ENCODE results near the gene TERT.

Gene TERT

GRCh38 chr5:1226839-1227581 is 67.9 kb downstream of the TERT start:
- no peak overlapping the region for H3K27ac ChIP-seq (ENCODE audit: extremely low read depth, low read depth, low read length)
- H3K4me3 ChIP-seq (ENCODE audit: low read depth, low read length): no peak overlapping the region
- ChIA-PET POLR2A (interaction anchor here (0.7 to 1.0 kb wide), 2 partner anchors 8 to 121 kb away, joined by 3 to 4 read pairs; no protein-coding TSS in a partner anchor), CTCF (interaction anchor here (0.6 kb wide), 1 partner anchor 482 kb away, joined by 3 read pairs; no protein-coding TSS in a partner anchor)
- 0 out of 2 replicates have a peak, but pooled peaks cover 2% of the 10 kb centered on the region for H3K4me1 ChIP-seq (ENCODE audit: control insufficient read depth, insufficient read depth, low read length)
- no peaks in the 10 kb centered on the region for H3K36me3 ChIP-seq (ENCODE audit: control insufficient read depth in 2 of 2, insufficient read depth in 1 of 2, low read length in 2 of 2)
- TF ChIP-seq GLIS1 (tag by site-specific recombination; IDR thresholded peaks at IDR 0.05): peak; percentile 47
- TF ChIP-seq GFI1B (tag by site-specific recombination; IDR thresholded peaks at IDR 0.05): no peak
- H3K9me3 ChIP-seq (ENCODE audit: control insufficient read depth, insufficient read depth, low read depth, low read length): no peaks in the 10 kb centered on the region

GRCh38 chr5:1226231-1226630 is 68.6 kb downstream of the TERT start:
- TF ChIP-seq ZNF561 (tag by site-specific recombination; IDR thresholded peaks at IDR 0.05; ENCODE audit: borderline replicate concordance) (no peak), CTCF (tag by site-specific recombination; IDR thresholded peaks at IDR 0.05) (no peak), ZNF302 (tag by site-specific recombination; IDR thresholded peaks at IDR 0.05; ENCODE audit: low read depth) (no peak), EGR2 (tag by site-specific recombination; IDR thresholded peaks at IDR 0.05; ENCODE audit: low read depth) (no peak), ELK4 (IDR thresholded peaks at IDR 0.05; ENCODE audit: borderline replicate concordance, low read depth, low read length) (no peak), ZNF248 (tag by site-specific recombination; IDR thresholded peaks at IDR 0.05) (no peak), ZBTB26 (tag by site-specific recombination; optimal IDR thresholded peaks at IDR 0.05) (no peak), ZNF768 (tag by site-specific recombination; IDR thresholded peaks at IDR 0.05) (no peak), ZNF350 (tag by site-specific recombination; IDR thresholded peaks at IDR 0.05) (no peak), ZNF214 (tag by site-specific recombination; IDR thresholded peaks at IDR 0.05; ENCODE audit: borderline replicate concordance) (no peak), ZNF621 (tag by site-specific recombination; IDR thresholded peaks at IDR 0.05) (no peak), HOXD13 (CRISPR knock-in tag; IDR thresholded peaks at IDR 0.05; ENCODE audit: borderline replicate concordance) (no peak), ZNF354C (tag by site-specific recombination; IDR thresholded peaks at IDR 0.05; ENCODE audit: borderline replicate concordance, low read depth) (no peak)
- H3K4me3 ChIP-seq (ENCODE audit: low read depth, low read length): no peak overlapping the region
- ChIA-PET CTCF (interaction anchor here (0.6 kb wide), 1 partner anchor 483 kb away, joined by 3 read pairs; no protein-coding TSS in a partner anchor), POLR2A (no interaction called here)
- 0 out of 2 replicates have a peak, but pooled peaks cover 2% of the 10 kb centered on the region for H3K4me1 ChIP-seq (ENCODE audit: control insufficient read depth, insufficient read depth, low read length)
- no peak overlapping the region for H3K27ac ChIP-seq (ENCODE audit: extremely low read depth, low read depth, low read length)
- H3K36me3 ChIP-seq (ENCODE audit: control insufficient read depth in 2 of 2, insufficient read depth in 1 of 2, low read length in 2 of 2): no peaks in the 10 kb centered on the region
- H3K9me3 ChIP-seq (ENCODE audit: control insufficient read depth, insufficient read depth, low read depth, low read length): no peaks in the 10 kb centered on the region

GRCh38 chr5:1225081-1225480 is 69.8 kb downstream of the TERT start, which contains the start of gene SLC6A18:
SLC6A18 (plus strand) TSS chr5:1225381; CDS start chr5:1225478, 97 bp downstream.
- Histone ChIP-seq H3K36me3 (ENCODE audit: control insufficient read depth in 2 of 2, insufficient read depth in 1 of 2, low read length in 2 of 2) (no peaks in the 10 kb centered on the region), H3K27ac (ENCODE audit: extremely low read depth, low read depth, low read length) (no peak within 1 kb of the TSS), H3K4me1 (ENCODE audit: control insufficient read depth, insufficient read depth, low read length) (0 out of 2 replicates have a peak, but pooled peaks cover 2% of the 10 kb centered on the region), H3K9me3 (ENCODE audit: control insufficient read depth, insufficient read depth, low read depth, low read length) (no peaks in the 10 kb centered on the region), H3K4me3 (ENCODE audit: low read depth, low read length) (no peak within 1 kb of the TSS)
- TF ChIP-seq ZNF223 (tag by site-specific recombination; IDR thresholded peaks at IDR 0.05) (no peak), ZNF843 (tag by site-specific recombination; IDR thresholded peaks at IDR 0.05) (no peak), ZSCAN30 (tag by site-specific recombination; IDR thresholded peaks at IDR 0.05) (no peak), ZNF184 (tag by site-specific recombination; IDR thresholded peaks at IDR 0.05) (no peak), ZNF664 (tag by site-specific recombination; IDR thresholded peaks at IDR 0.05) (no peak)
- POLR2A ChIA-PET: no interaction called here
- CTCF ChIA-PET: interaction anchor here (0.5 kb wide), 1 partner anchor 14 kb away, joined by 3 read pairs; no protein-coding TSS in a partner anchor
